ENCODE data around the gene CUL4B.
"Not testable (repeated sequence)": the region's sequence is repeated elsewhere in the genome, so short reads cannot be mapped to it uniquely, and the experiment has no call there.

Gene CUL4B

DNA sequence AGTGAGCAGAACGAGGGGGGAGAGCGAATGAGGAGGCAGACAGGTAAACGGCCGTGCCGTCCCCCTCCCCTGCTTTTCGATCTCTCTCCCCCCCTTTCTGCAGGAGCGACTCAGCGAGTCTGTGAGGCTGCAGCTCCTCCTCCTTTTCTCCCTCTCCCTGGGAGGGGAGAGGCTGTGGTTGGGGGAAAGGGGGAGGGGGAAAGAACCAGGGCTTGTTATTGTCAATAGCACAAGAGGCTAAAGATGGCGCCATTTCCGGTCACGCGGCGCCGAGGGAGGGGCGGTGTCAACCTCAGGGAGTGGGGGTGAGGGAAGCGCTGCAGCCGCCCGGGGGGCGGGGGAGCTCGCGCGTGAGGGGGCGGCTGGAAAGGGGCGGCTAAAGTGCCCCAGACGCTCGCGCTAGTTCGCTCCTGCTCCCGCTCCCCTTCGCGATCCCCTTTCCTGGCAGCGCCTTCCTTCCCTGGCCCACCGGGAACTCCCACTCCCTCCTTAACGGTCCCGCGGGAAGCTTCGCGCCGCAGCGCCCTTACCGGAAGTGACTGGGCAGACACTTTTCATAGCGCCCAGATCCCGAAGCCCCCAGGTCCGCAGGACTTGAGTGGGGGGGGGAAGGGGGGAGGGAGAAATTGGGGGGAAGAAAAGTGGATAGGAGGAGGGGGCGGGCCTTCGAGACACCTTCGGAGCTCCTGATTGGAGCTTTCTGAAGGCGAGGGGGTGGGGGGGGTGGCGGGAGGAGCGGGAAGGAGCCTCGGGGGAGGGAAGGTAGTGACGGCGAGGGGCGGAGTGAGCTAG is at the start of gene CUL4B:
TSS of gene CUL4B (minus strand) at position 121 of the 792 bp plus-strand sequence. CDS start 324 bp downstream, outside the sequence.
- Mint-ChIP-seq H3K36me3 (peaks cover 31% of the 10 kb centered on the region), H3K4me1 (peaks cover 7% of the 10 kb centered on the region), H3K9me3 (no peaks in the 10 kb centered on the region), H3K4me3 (peak within 1 kb of the TSS; percentile 96), H3K27ac (peak within 1 kb of the TSS; percentile 95)
- ATAC-seq: peak; percentile 93
- peak; percentile 68 to 90 for DNase-seq (ENCODE audit: low spot score in 2 of 2)

DNA sequence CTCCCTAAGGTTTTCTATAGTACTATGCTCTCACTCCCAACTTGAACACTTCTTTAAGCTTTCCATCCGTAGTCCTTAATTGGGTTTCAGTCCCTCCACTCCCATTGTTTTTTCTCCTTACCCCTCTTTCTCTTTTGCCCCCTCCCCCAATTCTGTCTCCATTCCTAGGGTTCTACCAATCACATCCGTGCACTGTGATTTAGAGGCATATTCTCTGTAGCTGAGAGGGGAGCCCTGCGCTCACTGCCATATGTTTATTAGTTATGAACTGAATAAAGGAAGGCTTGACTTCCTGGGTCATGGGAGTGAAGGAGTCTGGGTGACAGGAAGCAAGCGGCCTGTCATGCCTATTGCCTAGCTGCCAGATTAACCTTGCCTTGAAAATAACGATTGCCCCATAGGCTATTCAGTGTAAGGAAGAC is 43.6 kb upstream of the CUL4B start:
- Mint-ChIP-seq H3K4me3 (peak overlapping the region; percentile 98), H3K4me1 (peaks cover 7% of the 10 kb centered on the region), H3K27ac (peak overlapping the region; percentile 98), H3K36me3 (peaks cover 32% of the 10 kb centered on the region), H3K9me3 (no peaks in the 10 kb centered on the region)
- ATAC-seq: peak; percentile 78
- no peak for DNase-seq (ENCODE audit: low spot score in 2 of 2)

DNA sequence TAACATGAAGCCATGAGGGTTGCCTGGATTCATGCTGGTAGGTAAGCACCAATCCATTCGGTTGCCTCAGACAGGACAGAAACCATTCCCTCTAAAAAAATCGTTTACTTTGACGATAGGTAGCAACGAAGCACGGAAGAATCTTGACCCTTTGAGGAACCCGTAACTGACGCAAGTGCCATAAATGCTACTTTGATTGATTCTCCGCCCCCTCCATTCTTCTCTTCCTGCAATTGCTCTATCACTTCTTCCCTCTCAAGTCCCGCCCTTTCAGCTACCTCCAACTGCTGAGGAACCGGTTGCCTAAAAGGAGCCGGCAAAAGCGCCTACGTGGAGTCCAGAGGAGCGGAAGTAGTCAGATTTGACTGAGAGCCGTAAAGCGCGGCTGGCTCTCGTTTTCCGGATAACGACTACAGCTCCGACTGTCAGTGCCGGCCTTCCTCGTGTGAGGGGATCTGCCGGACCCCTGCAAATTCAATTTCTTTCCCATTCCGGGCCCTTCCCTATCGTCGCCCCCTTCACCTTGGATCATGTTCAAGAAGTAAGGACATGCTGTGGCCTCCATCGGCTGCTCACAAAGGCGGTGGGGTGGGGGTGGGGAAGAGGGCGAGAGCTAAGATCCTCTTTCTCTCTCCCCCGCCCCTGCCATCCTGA is 43.1 kb upstream of the CUL4B start, which contains the start of gene MCTS1:
TSS of gene MCTS1 (plus strand) at position 395 of the 654 bp plus-strand sequence. CDS start at position 531, 136 bp downstream.
- ATAC-seq (peak; percentile 98), DNase-seq (ENCODE audit: low spot score in 2 of 2) (peak; percentile 40 to 77)
- H3K9me3 Mint-ChIP-seq: no peaks in the 10 kb centered on the region
- peak within 1 kb of the TSS; percentile 98 for H3K27ac Mint-ChIP-seq
- H3K4me3 Mint-ChIP-seq: peak within 1 kb of the TSS; percentile 98
- peaks cover 7% of the 10 kb centered on the region for H3K4me1 Mint-ChIP-seq
- peaks cover 27% of the 10 kb centered on the region for H3K36me3 Mint-ChIP-seq

DNA sequence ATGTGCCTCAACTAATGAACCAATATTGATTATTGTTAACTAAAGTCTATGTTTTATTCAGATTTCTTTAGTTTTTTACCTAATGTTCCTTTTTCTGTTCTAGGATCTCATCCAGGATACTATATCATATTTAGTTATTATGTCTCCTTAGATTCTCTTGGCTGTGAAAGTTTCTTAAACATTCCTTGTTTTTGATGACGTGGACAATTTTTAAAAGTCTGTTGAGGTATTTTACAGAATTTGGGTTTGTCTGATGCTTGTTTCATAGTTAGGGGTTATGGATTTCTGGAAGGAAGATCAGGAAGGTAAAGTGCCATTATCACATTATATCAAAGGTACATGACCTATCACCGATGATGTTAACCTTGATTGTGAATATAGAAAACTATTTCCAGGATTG is 24.9 kb upstream of the CUL4B start:
- Mint-ChIP-seq H3K4me3 (no peak overlapping the region), H3K9me3 (no peaks in the 10 kb centered on the region), H3K27ac (no peak overlapping the region), H3K4me1 (no peaks in the 10 kb centered on the region), H3K36me3 (no peaks in the 10 kb centered on the region)
- no peak for DNase-seq (ENCODE audit: low spot score in 2 of 2)
- no peak for ATAC-seq

DNA sequence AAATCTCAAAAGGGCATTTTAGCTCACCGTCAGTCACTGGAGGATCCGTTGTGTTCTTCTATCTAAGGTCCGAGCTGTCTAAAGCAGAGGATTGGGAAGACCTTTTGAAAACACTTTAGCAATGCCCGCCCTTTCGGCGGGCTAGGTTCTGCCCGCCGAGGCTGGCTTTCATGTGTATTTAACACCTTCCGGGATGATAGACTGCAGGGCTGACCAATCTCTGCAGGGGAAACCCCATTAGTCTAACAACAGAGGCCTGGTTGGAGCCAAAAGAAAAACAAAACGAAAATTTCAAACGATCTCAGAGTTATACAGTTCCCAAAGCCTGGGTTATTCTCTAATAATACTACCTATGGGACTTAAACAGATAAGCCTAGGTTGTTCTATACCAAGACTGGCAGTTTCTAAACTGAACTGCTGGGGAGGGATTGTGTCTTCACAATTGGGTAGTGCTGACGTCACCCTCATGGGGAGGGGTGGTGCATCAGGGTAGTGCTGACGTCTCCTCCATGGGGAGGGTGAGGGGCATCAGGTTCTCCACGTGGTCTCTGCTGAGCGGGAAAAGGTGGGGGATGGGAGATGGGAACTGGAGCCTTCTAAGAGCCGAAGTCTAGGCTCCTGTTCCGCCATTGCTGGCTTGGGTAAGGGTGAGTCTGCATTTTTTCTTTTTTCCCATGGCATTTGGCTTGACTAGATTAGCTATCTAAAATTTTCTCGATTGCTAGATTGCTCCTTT is 14.8 kb upstream of the CUL4B start:
- ATAC-seq (no peak), DNase-seq (ENCODE audit: low spot score in 2 of 2) (no peak)
- H3K9me3 Mint-ChIP-seq: no peaks in the 10 kb centered on the region
- no peak overlapping the region for H3K4me3 Mint-ChIP-seq
- no peaks in the 10 kb centered on the region for H3K4me1 Mint-ChIP-seq
- no peak overlapping the region for H3K27ac Mint-ChIP-seq
- no peaks in the 10 kb centered on the region for H3K36me3 Mint-ChIP-seq

DNA sequence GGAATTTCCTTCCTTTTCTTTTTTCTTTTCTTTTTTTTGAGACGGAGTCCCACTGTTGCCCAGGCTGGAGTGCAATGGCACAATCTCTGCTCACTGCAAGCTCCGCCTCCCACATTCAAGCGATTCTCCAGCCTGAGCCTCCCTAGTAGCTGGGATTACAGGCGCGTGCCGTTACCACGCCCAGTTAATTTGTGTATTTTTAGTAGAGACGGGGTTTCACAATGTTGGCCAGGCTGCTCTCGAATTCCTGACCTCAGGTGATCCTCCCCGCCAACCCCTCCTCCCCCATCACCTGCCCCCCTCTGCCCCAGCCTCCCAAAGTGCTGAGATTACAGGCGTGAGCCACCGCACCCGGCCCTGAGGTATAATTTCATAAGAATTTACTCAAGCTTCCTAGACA is 13.0 kb upstream of the CUL4B start:
- not testable (repeated sequence) for H3K9me3 Mint-ChIP-seq; H3K36me3 Mint-ChIP-seq; ATAC-seq; H3K27ac Mint-ChIP-seq; H3K4me1 Mint-ChIP-seq; DNase-seq (ENCODE audit: low spot score in 2 of 2); H3K4me3 Mint-ChIP-seq

DNA sequence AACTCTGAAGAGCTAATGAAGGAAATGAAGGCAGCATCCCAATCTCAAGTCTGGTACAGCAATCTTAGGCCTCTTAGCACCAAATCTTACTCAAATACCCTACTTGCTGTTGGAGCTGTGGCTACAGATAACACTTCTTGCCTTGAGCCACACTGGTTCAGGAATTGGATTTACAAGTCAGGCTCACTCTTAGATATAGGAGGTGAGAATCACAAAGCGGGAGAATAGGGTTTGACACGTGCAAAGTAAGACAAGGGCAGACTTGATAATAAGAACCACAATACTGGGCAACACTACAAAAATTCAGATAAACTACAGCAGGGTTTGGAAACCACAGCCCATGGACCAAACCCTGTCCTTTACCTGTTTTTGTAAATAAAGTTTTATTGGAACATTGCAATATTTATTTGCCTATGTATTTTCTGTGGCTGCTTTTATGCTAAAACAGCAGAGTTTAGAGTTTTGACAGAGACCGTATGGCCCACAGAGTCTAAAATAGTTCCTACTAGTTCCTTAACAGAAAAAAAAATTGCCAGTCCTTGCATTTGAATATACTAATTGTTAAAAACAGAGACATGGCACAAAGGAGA is 9.3 kb upstream of the CUL4B start:
- no peak overlapping the region for H3K4me3 Mint-ChIP-seq
- DNase-seq (ENCODE audit: low spot score in 2 of 2) (no peak), ATAC-seq (no peak)
- H3K9me3 Mint-ChIP-seq: no peaks in the 10 kb centered on the region
- H3K4me1 Mint-ChIP-seq: no peaks in the 10 kb centered on the region
- no peak overlapping the region for H3K27ac Mint-ChIP-seq
- H3K36me3 Mint-ChIP-seq: no peaks in the 10 kb centered on the region

DNA sequence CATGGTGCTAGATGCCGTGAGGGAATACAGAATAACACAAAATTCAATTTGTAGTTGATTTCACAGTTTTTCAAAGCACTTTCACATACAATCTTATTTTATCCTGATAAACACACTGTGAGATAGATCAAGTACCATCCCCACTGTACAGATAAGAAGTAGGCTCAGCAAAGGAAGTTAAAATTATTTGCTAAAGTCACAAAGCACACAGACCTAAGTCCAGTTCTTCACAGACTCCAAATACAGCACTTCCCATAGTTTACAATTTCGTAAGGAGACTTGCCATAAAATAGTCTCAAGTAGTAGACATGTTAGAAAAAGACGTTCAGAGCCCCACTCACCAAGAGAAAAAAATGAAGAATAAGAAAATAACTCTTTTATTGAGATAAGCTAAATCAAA is 7.8 kb upstream of the CUL4B start:
- no peaks in the 10 kb centered on the region for H3K36me3 Mint-ChIP-seq
- H3K4me3 Mint-ChIP-seq: no peak overlapping the region
- no peak overlapping the region for H3K27ac Mint-ChIP-seq
- H3K4me1 Mint-ChIP-seq: no peaks in the 10 kb centered on the region
- no peak for DNase-seq (ENCODE audit: low spot score in 2 of 2)
- no peaks in the 10 kb centered on the region for H3K9me3 Mint-ChIP-seq
- ATAC-seq: no peak

DNA sequence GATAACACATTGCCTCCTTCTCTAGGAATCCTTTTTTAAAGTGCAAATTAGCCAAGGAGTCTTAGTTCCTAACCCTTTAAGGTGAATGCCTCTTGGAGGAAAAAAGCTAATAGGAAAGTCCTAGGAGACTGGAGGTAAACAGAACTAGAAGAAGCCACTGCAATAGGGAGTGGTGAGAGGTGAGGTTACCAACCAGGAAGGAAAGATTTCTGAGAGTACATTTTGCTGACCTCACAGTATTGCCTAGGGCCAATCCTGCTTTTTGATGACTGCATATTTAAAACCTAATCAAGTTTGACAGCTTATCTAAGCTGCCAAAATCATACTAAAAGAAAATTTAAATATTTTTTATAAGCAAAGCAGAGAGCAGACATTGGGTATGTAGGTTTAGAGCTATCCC is 7.3 kb upstream of the CUL4B start:
- no peaks in the 10 kb centered on the region for H3K36me3 Mint-ChIP-seq
- H3K4me3 Mint-ChIP-seq: no peak overlapping the region
- no peaks in the 10 kb centered on the region for H3K4me1 Mint-ChIP-seq
- no peak for ATAC-seq
- no peak overlapping the region for H3K27ac Mint-ChIP-seq
- no peak for DNase-seq (ENCODE audit: low spot score in 2 of 2)
- H3K9me3 Mint-ChIP-seq: no peaks in the 10 kb centered on the region

DNA sequence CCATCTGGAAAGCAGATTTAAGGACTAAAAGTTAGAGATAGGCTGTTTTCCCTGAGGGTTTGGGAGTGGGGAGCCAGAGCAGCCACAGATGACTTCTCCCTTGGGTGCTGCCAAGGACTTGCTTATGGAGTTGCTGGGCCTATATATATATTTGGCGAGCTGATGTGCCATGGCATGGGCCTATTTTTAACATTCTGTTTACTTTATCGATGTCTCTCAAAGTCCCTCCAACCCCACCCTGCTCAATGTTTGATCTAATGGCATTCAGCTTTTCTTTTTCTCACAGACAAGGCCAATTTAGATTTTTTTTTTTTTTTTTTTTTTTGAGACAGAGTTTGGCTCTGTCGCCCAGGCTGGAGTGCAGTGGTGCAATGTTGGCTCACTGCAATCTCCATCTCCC is 6.1 kb upstream of the CUL4B start:
- H3K4me3 Mint-ChIP-seq: no peak overlapping the region
- H3K27ac Mint-ChIP-seq: no peak overlapping the region
- H3K4me1 Mint-ChIP-seq: peaks cover 2% of the 10 kb centered on the region
- no peak for ATAC-seq
- no peaks in the 10 kb centered on the region for H3K36me3 Mint-ChIP-seq
- DNase-seq (ENCODE audit: low spot score in 2 of 2): no peak
- no peaks in the 10 kb centered on the region for H3K9me3 Mint-ChIP-seq

DNA sequence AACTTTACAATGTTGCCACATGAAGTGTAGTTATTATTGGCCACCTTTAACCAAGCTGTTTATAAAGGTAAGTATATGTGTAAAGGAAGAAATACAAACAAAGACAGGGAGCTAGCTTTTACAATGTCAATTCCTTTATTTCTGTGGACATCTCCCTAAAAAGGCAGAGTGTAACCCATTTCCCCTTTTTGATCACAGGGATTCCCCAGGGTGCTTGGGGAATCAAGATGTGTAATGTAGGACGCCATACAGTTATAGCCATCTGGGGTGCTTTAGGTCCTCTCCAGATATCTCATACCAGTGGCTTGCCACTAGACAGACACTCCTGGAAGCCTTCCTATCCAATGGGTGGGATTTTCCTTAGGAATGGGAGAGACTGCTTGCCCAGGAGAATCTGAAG is 4.2 kb upstream of the CUL4B start:
- Mint-ChIP-seq H3K4me1 (peaks cover 7% of the 10 kb centered on the region), H3K4me3 (no peak overlapping the region), H3K9me3 (no peaks in the 10 kb centered on the region), H3K36me3 (peaks cover 17% of the 10 kb centered on the region), H3K27ac (no peak overlapping the region)
- no peak for DNase-seq (ENCODE audit: low spot score in 2 of 2)
- ATAC-seq: no peak

DNA sequence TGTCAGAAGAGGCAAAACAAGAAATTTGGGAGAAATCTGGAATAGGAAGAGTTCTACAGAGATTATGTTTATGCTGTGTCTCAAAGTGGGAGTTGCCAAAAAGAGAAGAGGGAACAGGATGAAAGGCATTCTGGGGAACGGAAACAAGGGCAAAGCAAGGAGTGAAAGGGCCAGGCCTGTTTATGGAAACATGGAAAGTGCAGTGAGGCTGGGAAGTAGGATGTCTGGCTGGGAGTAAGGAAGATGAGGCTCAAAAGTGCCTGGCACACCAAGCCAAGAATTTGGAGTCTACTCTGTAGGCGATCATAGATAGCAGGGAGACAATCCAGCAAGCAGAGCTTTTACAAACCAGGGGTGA is 1.8 kb upstream of the CUL4B start:
- Mint-ChIP-seq H3K27ac (no peak overlapping the region), H3K36me3 (peaks cover 17% of the 10 kb centered on the region), H3K9me3 (no peaks in the 10 kb centered on the region), H3K4me3 (no peak overlapping the region), H3K4me1 (peaks cover 7% of the 10 kb centered on the region)
- ATAC-seq (no peak), DNase-seq (ENCODE audit: low spot score in 2 of 2) (no peak)

DNA sequence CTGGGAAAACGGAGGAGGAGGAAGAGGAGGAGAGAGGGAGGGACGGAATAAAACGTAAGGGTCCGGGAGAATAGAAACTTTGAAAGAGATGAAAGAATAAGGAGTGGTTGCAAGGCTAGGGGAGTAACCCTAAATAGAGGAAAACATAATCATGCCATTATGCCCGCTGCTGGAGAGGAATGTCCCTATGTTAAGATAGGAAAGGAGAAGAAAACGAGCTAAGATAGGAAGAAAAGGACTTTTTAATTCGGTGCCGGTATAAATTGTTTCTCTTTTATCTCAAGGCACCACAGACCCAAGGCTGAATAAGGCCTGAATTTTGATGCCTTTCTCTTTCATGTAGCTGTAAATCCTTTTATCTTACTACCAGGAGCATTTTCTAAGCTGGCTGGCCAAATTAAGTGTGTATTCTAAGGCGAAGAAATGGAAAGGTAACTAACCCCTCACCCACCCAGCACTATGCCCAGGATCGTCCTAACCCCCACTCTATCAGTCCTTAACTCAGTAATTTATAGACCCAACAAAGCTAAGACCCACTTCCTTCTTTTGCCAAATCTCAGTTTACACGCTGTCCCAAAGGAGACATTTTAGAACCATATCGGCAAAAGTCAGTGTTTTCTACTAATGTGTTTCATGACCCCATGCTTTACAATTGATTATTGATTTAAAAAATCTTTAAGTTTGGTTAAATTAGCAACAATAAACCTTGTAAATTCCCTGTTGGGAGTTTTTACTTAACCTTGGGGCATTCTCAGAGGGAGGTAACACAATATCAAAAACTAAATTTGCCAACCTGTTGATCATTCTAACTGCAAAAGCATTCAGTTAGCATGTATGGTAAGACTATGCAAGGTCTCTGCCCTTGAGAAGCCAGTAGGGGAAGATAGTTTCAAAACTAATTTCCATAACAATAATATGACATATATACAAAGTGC is 1.1 kb upstream of the CUL4B start:
- Mint-ChIP-seq H3K4me3 (peak overlapping the region; percentile 96), H3K9me3 (no peaks in the 10 kb centered on the region), H3K27ac (peak overlapping the region; percentile 95), H3K4me1 (peaks cover 7% of the 10 kb centered on the region), H3K36me3 (peaks cover 23% of the 10 kb centered on the region)
- ATAC-seq (no peak), DNase-seq (ENCODE audit: low spot score in 2 of 2) (no peak)

DNA sequence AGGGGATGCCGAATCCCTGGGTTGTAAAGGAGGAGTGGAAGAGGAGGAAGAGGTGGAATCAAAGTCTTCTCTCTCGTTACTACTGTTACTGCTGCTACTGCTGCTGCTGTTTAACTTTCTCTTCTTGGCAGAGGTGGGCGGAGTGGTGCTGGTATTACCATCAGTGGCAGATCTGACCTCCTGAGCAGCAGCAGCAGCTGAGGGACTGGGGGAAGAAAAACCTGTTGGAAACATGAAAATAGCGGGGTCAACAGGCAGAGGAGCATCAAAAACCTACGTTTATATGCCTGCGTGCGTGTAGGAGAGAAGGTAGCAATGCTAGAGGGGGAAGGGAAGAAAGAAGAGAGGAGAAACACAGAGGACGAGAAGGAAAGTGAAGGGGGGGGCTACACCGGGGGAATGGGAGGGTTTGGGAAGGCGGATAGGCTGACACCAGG is 339 bp downstream of the CUL4B start:
- H3K9me3 Mint-ChIP-seq: no peaks in the 10 kb centered on the region
- DNase-seq (ENCODE audit: low spot score in 2 of 2): peak; percentile 10 to 63
- H3K36me3 Mint-ChIP-seq: peaks cover 35% of the 10 kb centered on the region
- peak; percentile 78 for ATAC-seq
- H3K27ac Mint-ChIP-seq: peak overlapping the region; percentile 95
- peaks cover 7% of the 10 kb centered on the region for H3K4me1 Mint-ChIP-seq
- peak overlapping the region; percentile 96 for H3K4me3 Mint-ChIP-seq

Data from stimulated activated effector memory CD8-positive, alpha-beta T cell treated with anti-CD3 and anti-CD28 coated beads, Interleukin-12 subunit alpha, Interleukin-12 subunit beta, amount 100 ng/mL, for 72 hours (primary cell).